ENCODE data around the gene ITGA5. TPM values are rescaled to one million over a fixed set of nuclear protein-coding genes. Genes with fewer than 3 reads are reported as not detected.

ITGA5 gene
- total and polyA plus RNA-seq, 9 of the 15 experiments (the other 6 are each of a cell fraction or from before 2014, with no cell fraction given) = 9.1 to 82.1 (median 47.4) TPM

DNA sequence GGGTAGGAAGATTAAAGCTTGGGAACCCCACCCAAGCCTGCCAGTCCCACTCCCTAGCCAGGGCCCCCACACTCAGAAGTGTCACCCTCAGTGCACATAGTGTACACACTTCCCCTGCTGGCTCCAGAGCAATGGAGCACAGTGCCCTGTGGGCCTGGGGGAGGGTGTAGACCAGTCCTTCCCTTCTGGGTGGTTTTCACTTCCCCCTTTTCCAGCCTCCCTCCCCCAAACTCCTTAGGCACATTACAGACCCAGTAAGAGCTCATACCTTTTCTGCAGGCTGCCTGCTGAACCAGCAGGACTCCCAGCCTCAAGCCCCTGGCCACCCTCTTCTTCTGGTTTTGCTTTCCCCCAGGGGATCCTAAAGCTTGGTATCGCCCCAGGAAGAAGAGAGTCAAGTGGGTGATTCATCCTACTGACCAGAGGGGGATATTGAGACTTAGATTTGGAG, 34.5 kb downstream of the ITGA5 start, which contains the start of gene ZNF385A:
ZNF385A (minus strand) TSS at position 143 of the 451 bp plus-strand sequence. CDS start 219 bp downstream, outside the sequence.
- 87% methylated on average over 1 of the region's 1 CpG for WGBS (ENCODE audit: insufficient coverage, low coverage, missing lambda C conversion rate)
- Histone ChIP-seq H3K79me2 (ENCODE audit: control insufficient read depth, insufficient read depth, low read length) (peaks cover 72% of the 10 kb centered on the region), H3K27ac (ENCODE audit: extremely low read depth, low read depth, low read length) (peak within 1 kb of the TSS; percentile 53), H3K27me3 (ENCODE audit: control insufficient read depth in 2 of 2, insufficient read depth in 2 of 2, low read length in 2 of 2) (no peaks in the 10 kb centered on the region), H3K4me1 (replicated peaks in 1 of 2; ENCODE audit: control insufficient read depth in 2 of 2, insufficient read depth in 2 of 2, low read length in 2 of 2) (peaks cover 61 to 62% of the 10 kb centered on the region in 2 experiments), H3K4me3 (no peak within 1 kb of the TSS), H3K4me2 (ENCODE audit: insufficient read depth, low read length) (peak within 1 kb of the TSS; percentile 19; the same call in 1 of the 2 replicates), H2AFZ (ENCODE audit: low read depth, low read length) (no peak within 1 kb of the TSS), H4K20me1 (replicated peaks; ENCODE audit: control insufficient read depth, insufficient read depth, low read length) (peaks cover under 1% of the 10 kb centered on the region; the same call in 1 of the 2 replicates), H3K9me3 (replicated peaks; ENCODE audit: control insufficient read depth, insufficient read depth, low read depth, low read length) (no peaks in the 10 kb centered on the region), H3K36me3 (ENCODE audit: control insufficient read depth, insufficient read depth, low read length) (peaks cover 69% of the 10 kb centered on the region), H3K9me1 (ENCODE audit: control insufficient read depth, insufficient read depth, low read length) (no peaks in the 10 kb centered on the region), H3K9ac (ENCODE audit: insufficient read depth in 1 of 2, low read depth in 2 of 2, low read length in 2 of 2) (peak within 1 kb of the TSS; percentile 6 to 90; a peak in 3 of 4 replicates)
- intact Hi-C loops (cut with micrococcal nuclease) = no loop called here
- no TSS peak for BruUV-seq (replicated peaks)
- FAIRE-seq = no peak
- CTCF ChIA-PET (ENCODE audit: low intra/inter-chr PET ratio) = no interaction called here
- ATAC-seq = no peak
- in situ Hi-C loops (cut with MboI) = no loop called here
- POLR2A ChIA-PET = interaction anchor here (0.6 to 1.1 kb wide), 6 partner anchors 9 to 1540 kb away, joined by 3 to 5 read pairs (median 3); no protein-coding TSS in a partner anchor
- no peak for DNase-seq (ENCODE audit: extremely low read depth in 1 of 4, low spot score in 3 of 4)
- TF ChIP-seq ZKSCAN1 (IDR thresholded peaks at IDR 0.05; ENCODE audit: low read depth, low read length) = no peak
- no peak for TF ChIP-seq ETV5 (CRISPR knock-in tag; IDR thresholded peaks at IDR 0.05; ENCODE audit: low read depth)
- no peak for TF ChIP-seq HDGF (IDR thresholded peaks at IDR 0.05)
- TF ChIP-seq NEUROD1 (IDR thresholded peaks at IDR 0.05; ENCODE audit: borderline replicate concordance, low read depth, low read length, partially characterized antibody) = no peak
- TF ChIP-seq ESRRA (IDR thresholded peaks at IDR 0.05; ENCODE audit: borderline replicate concordance, low read depth) = no peak
- TF ChIP-seq, protein P1, sequence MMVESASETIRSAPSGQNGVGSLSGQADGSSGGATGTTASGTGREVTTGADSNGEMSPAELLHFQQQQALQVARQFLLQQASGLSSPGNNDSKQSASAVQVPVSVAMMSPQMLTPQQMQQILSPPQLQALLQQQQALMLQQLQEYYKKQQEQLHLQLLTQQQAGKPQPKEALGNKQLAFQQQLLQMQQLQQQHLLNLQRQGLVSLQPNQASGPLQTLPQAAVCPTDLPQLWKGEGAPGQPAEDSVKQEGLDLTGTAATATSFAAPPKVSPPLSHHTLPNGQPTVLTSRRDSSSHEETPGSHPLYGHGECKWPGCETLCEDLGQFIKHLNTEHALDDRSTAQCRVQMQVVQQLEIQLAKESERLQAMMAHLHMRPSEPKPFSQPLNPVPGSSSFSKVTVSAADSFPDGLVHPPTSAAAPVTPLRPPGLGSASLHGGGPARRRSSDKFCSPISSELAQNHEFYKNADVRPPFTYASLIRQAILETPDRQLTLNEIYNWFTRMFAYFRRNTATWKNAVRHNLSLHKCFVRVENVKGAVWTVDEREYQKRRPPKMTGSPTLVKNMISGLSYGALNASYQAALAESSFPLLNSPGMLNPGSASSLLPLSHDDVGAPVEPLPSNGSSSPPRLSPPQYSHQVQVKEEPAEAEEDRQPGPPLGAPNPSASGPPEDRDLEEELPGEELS (CRISPR knock-in tag; IDR thresholded peaks at IDR 0.05; ENCODE audit: borderline replicate concordance) = no peak
- no peak for TF ChIP-seq NCOA6 (IDR thresholded peaks at IDR 0.05)
- no peak for TF ChIP-seq HNRNPL (IDR thresholded peaks at IDR 0.05; ENCODE audit: low read depth, low read length)
- TF ChIP-seq, protein P2, sequence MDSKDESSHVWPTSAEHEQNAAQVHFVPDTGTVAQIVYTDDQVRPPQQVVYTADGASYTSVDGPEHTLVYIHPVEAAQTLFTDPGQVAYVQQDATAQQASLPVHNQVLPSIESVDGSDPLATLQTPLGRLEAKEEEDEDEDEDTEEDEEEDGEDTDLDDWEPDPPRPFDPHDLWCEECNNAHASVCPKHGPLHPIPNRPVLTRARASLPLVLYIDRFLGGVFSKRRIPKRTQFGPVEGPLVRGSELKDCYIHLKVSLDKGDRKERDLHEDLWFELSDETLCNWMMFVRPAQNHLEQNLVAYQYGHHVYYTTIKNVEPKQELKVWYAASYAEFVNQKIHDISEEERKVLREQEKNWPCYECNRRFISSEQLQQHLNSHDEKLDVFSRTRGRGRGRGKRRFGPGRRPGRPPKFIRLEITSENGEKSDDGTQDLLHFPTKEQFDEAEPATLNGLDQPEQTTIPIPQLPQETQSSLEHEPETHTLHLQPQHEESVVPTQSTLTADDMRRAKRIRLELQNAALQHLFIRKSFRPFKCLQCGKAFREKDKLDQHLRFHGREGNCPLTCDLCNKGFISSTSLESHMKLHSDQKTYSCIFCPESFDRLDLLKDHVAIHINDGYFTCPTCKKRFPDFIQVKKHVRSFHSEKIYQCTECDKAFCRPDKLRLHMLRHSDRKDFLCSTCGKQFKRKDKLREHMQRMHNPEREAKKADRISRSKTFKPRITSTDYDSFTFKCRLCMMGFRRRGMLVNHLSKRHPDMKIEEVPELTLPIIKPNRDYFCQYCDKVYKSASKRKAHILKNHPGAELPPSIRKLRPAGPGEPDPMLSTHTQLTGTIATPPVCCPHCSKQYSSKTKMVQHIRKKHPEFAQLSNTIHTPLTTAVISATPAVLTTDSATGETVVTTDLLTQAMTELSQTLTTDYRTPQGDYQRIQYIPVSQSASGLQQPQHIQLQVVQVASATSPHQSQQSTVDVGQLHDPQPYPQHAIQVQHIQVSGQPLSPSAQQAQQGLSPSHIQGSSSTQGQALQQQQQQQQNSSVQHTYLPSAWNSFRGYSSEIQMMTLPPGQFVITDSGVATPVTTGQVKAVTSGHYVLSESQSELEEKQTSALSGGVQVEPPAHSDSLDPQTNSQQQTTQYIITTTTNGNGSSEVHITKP (IDR thresholded peaks at IDR 0.05; ENCODE audit: partially characterized antibody) = peak; percentile 83
- no peak for TF ChIP-seq ZNF23 (CRISPR knock-in tag; IDR thresholded peaks at IDR 0.05)
- TF ChIP-seq ZNF3 (CRISPR knock-in tag; IDR thresholded peaks at IDR 0.05) = no peak
- no peak for TF ChIP-seq ZNF282 (CRISPR knock-in tag; IDR thresholded peaks at IDR 0.05)
- TF ChIP-seq TAF9B (IDR thresholded peaks at IDR 0.05; ENCODE audit: partially characterized antibody) = no peak
- TF ChIP-seq CBFA2T3 (IDR thresholded peaks at IDR 0.05) = no peak
- TF ChIP-seq, protein P3, sequence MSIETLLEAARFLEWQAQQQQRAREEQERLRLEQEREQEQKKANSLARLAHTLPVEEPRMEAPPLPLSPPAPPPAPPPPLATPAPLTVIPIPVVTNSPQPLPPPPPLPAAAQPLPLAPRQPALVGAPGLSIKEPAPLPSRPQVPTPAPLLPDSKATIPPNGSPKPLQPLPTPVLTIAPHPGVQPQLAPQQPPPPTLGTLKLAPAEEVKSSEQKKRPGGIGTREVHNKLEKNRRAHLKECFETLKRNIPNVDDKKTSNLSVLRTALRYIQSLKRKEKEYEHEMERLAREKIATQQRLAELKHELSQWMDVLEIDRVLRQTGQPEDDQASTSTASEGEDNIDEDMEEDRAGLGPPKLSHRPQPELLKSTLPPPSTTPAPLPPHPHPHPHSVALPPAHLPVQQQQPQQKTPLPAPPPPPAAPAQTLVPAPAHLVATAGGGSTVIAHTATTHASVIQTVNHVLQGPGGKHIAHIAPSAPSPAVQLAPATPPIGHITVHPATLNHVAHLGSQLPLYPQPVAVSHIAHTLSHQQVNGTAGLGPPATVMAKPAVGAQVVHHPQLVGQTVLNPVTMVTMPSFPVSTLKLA (conservative IDR thresholded peaks at IDR 0.05) = no peak
- no peak for TF ChIP-seq HNRNPLL (IDR thresholded peaks at IDR 0.05; ENCODE audit: low read depth, low read length, poor library complexity, severe bottlenecking)
- TF ChIP-seq SPI1 (IDR thresholded peaks at IDR 0.05; ENCODE audit: borderline replicate concordance, low read depth, low read length) = peak; percentile 93
